GM12891 (cell line): ENCODE results near the gene CELF2.

ENCODE experiments used
- POLR2A ChIP-seq: IDR thresholded peaks from 2 replicates; pipeline ENCODE4 v1.6.1; 2011; ENCODE audit warnings: low read depth, low read length, control low read depth
- POLR2AphosphoS5 ChIP-seq: IDR thresholded peaks from 2 replicates; pipeline ENCODE4 v1.6.1; 2011; ENCODE audit warnings: low read depth, low read length, control low read depth

GRCh38 chr10:11373717-11374171 lies 356.1 kb downstream of the CELF2 start:
- no peak for TF ChIP-seq POLR2A
- no peak for TF ChIP-seq POLR2AphosphoS5
